MCF 10A (cell line): ENCODE data around the gene DDX18. TPM values are rescaled to one million over a fixed set of nuclear protein-coding genes. Genes with fewer than 3 reads are reported as not detected.

Experiments
- BruUV-seq: library from RNA; stranded (reverse); fragments of 400-500 nt; replicated peaks from 2 replicates; lab custom pipeline; 2021; lab: Mats Ljungman, UMichigan
- CTCF ChIA-PET: fragments of 300-600 bp; sonication (Branson Sonifier 250); formaldehyde crosslinking; extraction: SDS; loops from one replicate; lab custom pipeline; 2021; ENCODE audit warnings: antibody characterized with exemption, inconsistent platforms; lab: Yijun Ruan, JAX
- POLR2A ChIA-PET: fragments of 300-600, 350-650 bp; sonication (Branson Sonifier 250); formaldehyde crosslinking; extraction: SDS; loops from one replicate; lab custom pipeline; 2020; ENCODE audit warnings: antibody characterized with exemption, inconsistent platforms; lab: Yijun Ruan, JAX
- DNase-seq: peaks from one replicate; pipeline ENCODE4 v3.0.0-alpha.2; 2018; ENCODE audit not compliant: unreplicated experiment
- H3K27ac Mint-ChIP-seq: one replicate; pipeline ENCODE4 v1.8.0; 2022; ENCODE audit warnings: mild to moderate bottlenecking, low read depth, mixed read lengths; ENCODE audit not compliant: unreplicated experiment
- H3K27me3 Mint-ChIP-seq: one replicate; pipeline ENCODE4 v1.8.0; 2022; ENCODE audit warnings: mixed read lengths; ENCODE audit not compliant: insufficient read depth, unreplicated experiment
- H3K36me3 Mint-ChIP-seq: one replicate; pipeline ENCODE4 v1.8.0; 2022; ENCODE audit warnings: mild to moderate bottlenecking, moderate library complexity, mixed read lengths; ENCODE audit not compliant: insufficient read depth, unreplicated experiment
- H3K4me1 Mint-ChIP-seq: one replicate; pipeline ENCODE4 v1.8.0; 2022; ENCODE audit warnings: mixed read lengths; ENCODE audit not compliant: insufficient read depth, unreplicated experiment
- H3K4me3 Mint-ChIP-seq: one replicate; pipeline ENCODE4 v1.8.0; 2022; ENCODE audit warnings: mild to moderate bottlenecking, moderate library complexity, mixed read lengths; ENCODE audit not compliant: unreplicated experiment
- H3K9me3 Mint-ChIP-seq: one replicate; pipeline ENCODE4 v1.8.0; 2022; ENCODE audit warnings: mixed read lengths; ENCODE audit not compliant: unreplicated experiment
- CTCF ChIP-seq: fragments of 200-600 bp; IDR thresholded peaks from one replicate; pipeline ENCODE4 v1.8.0; 2022; ENCODE audit warnings: antibody characterized with exemption, mild to moderate bottlenecking; ENCODE audit not compliant: unreplicated experiment
- intact Hi-C: fragments of 100-400 bp; cut with micrococcal nuclease; formaldehyde crosslinking; loops from 2 replicates; pipeline ENCODE4 v1.14.1; 2022
- total RNA-seq: library from RNA; stranded (reverse); gene quantifications from 2 replicates; pipeline ENCODE4 v1.2.3, GENCODE V29; 2022

DDX18 gene
- total RNA-seq, 1 experiment from 2014 or later, result 101 TPM

- H3K4me3 Mint-ChIP-seq, result no peak overlapping the region
- peaks cover 10% of the 10 kb centered on the region for H3K27me3 Mint-ChIP-seq
- TF ChIP-seq CTCF, result no peak
- no peak for DNase-seq
- POLR2A ChIA-PET, result interaction anchor here (1.0 kb wide), 1 partner anchor 9 kb away, joined by 3 read pairs; no protein-coding TSS in a partner anchor
- BruUV-seq, result no TSS peak
- H3K36me3 Mint-ChIP-seq, result peaks cover 12% of the 10 kb centered on the region
- H3K4me1 Mint-ChIP-seq, result no peaks in the 10 kb centered on the region
- CTCF ChIA-PET, result interaction anchor here (0.7 to 6.8 kb wide), 8 partner anchors 9 to 1382 kb away, joined by 3 to 82 read pairs (median 4); no protein-coding TSS in a partner anchor
- H3K27ac Mint-ChIP-seq, result no peak overlapping the region
- no peaks in the 10 kb centered on the region for H3K9me3 Mint-ChIP-seq
- intact Hi-C loops, result no loop called here
Observed at GRCh38 chr2:117812443-117812842, 2.0 kb upstream of the DDX18 start.

DNA sequence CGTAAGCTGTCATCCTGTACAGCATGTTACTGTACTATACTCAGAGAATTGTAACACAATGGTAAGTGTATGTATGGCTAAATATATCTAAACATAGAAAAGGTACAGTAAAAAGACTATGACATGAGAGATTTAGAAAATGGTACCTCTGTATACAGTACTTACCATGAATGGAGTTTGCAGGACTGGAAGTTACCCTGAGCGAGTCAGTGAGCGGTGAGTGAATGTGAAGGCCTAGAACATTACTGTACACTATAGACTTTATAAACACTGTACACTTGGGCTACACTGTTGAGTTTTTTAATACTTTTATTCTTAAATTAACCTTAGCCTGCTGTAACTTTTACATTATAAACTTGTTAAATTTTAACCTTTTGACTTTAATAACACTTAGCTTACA, 1.5 kb downstream of the DDX18 start:
- Mint-ChIP-seq H3K36me3 (peaks cover 47% of the 10 kb centered on the region), H3K4me1 (no peaks in the 10 kb centered on the region), H3K27ac (peak overlapping the region; percentile 95), H3K27me3 (peaks cover 10% of the 10 kb centered on the region), H3K4me3 (peak overlapping the region; percentile 87), H3K9me3 (no peaks in the 10 kb centered on the region)
- no peak for TF ChIP-seq CTCF
- ChIA-PET CTCF (interaction anchor here (0.7 to 6.8 kb wide), 5 partner anchors 20 to 245 kb away, joined by 3 to 82 read pairs (median 5); no protein-coding TSS in a partner anchor), POLR2A (no interaction called here)
- DNase-seq, result no peak
- intact Hi-C loops, result no loop called here
- no TSS peak for BruUV-seq

- no peak for DNase-seq
- no peak overlapping the region for H3K27ac Mint-ChIP-seq
Observed at GRCh38 chr2:117818921-117819320, 4.4 kb downstream of the DDX18 start.

DNA sequence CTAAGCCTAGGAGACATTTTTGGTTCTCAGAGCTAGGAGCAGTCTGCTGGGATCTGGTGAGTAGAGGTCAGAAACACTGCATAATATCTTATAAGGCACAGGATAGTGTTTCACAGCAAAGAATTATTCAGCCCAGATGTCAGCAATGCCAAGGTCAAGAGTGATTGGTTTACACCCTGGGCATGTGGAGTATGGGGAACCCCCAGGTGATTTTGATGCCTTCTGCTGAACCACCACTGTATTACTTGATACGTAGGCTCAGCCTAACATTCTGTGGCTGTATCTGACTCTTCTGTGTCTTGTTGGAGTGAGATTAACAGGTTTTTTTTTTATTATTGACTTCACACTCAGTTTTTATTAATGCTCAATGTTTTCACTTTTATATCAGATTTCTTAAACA, 6.0 kb downstream of the DDX18 start:
- ChIA-PET POLR2A (no interaction called here), CTCF (interaction anchor here (3.1 kb wide), 1 partner anchor 183 kb away, joined by 11 read pairs; no protein-coding TSS in a partner anchor)
- H3K36me3 Mint-ChIP-seq, result peaks cover 90% of the 10 kb centered on the region
- TF ChIP-seq CTCF, result no peak
- H3K27ac Mint-ChIP-seq, result no peak overlapping the region
- no TSS peak for BruUV-seq
- no peak for DNase-seq
- H3K27me3 Mint-ChIP-seq, result no peaks in the 10 kb centered on the region
- no peaks in the 10 kb centered on the region for H3K4me1 Mint-ChIP-seq
- H3K9me3 Mint-ChIP-seq, result no peaks in the 10 kb centered on the region
- intact Hi-C loops, result no loop called here
- no peak overlapping the region for H3K4me3 Mint-ChIP-seq

More at GRCh38 chr2:117818921-117819320, 4.4 kb downstream of the DDX18 start:
- no peaks in the 10 kb centered on the region for H3K27me3 Mint-ChIP-seq
- CTCF ChIA-PET, result interaction anchor here (3.1 to 6.8 kb wide), 2 partner anchors 184 to 186 kb away, joined by 11 to 82 read pairs; no protein-coding TSS in a partner anchor
- no peaks in the 10 kb centered on the region for H3K9me3 Mint-ChIP-seq
- no TSS peak for BruUV-seq
- no peak overlapping the region for H3K4me3 Mint-ChIP-seq
- H3K4me1 Mint-ChIP-seq, result no peaks in the 10 kb centered on the region
- peaks cover 76% of the 10 kb centered on the region for H3K36me3 Mint-ChIP-seq
- no peak for TF ChIP-seq CTCF
- intact Hi-C loops, result no loop called here
- POLR2A ChIA-PET, result no interaction called here
